GM21390 (cell line): ENCODE measurements around the gene BCAR3.

ENCODE experiments used
- ATAC-seq: cut with Tn5 transposase; IDR thresholded peaks from one replicate; pipeline ENCODE4 v1.9.1; 2021; ENCODE audit not compliant: unreplicated experiment

The BCAR3 gene

DNA sequence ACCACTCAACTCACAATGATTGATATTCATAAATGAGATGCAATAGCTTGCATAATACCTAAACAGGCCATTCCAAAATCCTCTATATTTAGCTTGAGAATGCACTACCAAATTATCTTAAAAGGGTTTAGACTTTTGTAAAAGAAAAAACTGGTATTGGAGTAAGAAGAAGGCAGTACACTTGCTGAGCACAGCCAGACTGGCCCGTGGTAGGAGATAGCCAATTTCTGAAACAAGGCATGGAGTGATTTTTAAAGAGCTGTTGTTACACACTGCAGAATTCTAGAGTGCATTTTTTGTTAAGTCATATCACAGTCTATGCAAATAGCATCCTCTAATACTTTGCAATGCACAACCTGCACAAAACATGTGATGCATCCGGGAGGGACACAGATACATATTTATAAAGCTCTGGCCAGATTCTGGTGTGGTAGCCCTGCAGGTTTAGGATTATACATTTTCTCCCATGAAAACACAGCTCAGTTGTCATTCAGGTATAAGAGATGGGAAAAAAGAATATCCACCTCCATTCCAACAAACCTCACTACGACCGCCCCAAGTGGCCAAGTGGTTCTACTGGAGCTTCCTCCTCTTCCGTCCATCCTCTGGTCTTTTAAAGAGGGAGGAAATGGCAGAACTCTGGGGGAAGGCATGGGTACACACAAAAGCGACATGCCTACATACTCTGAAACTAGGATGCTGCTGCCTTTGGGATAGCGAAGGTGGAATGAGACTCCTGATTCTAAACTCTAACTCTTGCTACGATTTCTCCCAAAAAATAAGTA lies 40.8 kb downstream of the BCAR3 start:
- no peak for ATAC-seq

- ATAC-seq, result no peak
Observed at GRCh38 chr1:93638981-93639380, 42.7 kb downstream of the BCAR3 start.

DNA sequence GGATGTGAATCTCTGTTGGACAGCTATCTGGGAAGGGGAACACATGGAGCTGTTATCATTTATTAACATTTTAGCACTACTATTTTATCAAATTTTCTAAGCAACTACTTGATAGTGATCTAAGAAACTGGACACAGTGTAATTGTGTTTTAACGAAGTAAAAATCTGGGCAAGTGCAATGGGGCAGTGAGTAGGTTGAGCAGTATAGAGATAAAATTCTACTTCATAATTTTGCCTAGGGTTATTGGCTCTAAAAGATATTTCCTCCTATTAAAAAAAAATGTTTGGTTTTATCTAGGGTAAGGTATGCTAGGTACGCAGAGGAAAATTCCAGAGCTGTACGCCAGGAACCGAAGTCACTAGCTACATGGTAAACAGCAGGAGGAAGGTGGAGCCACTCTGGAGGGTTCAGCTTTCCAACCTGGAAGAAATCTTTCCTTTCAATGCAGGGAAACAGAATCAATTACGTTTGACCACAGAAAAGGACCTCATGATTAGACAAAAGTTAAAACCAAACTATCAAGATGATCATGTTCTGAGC lies 43.3 kb downstream of the BCAR3 start:
- ATAC-seq, result no peak

- ATAC-seq, result no peak
Observed at GRCh38 chr1:93636712-93637111, 44.9 kb downstream of the BCAR3 start.

GRCh38 chr1:93635614-93636543 lies 45.8 kb downstream of the BCAR3 start:
- ATAC-seq, result no peak

- ATAC-seq, result no peak
Observed at GRCh38 chr1:93633313-93633712, 48.3 kb downstream of the BCAR3 start.

DNA sequence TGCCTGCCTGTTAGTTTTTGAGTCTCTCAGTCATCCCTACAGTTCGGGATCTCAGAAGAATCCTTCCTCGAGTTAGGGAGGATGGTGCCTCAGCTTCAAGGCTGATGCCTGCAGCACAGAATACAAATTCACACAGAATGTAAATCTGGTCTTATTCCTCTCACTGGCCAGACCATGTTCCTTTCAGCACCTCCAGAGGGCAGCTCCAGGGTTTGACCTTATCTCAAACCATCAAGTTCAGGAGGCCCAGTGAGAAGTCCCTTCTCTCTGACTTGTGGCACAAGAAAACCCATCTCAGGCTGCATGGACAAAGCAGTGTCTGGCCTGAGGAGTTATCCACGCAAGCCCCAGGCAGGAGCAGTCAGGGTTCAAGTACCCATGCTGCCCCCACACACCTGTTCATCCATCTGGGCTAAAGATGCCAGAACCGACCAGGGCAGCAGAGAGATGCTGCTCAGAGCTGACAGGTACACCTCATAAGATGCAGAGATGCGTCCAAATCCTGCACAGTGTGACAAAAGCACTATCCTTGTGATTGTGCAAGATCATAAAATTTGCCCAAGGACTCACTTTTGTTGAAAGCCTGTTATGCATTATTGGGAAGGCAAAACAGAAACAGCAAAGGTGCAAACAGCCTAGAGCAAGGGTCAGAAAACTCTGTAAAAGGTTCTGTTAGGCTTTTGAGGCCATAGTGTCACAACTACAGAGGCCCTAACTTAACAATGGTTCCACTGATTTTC lies 49.8 kb downstream of the BCAR3 start:
- ATAC-seq, result no peak

- ATAC-seq, result no peak
Observed at GRCh38 chr1:93630168-93630567, 51.5 kb downstream of the BCAR3 start.

- no peak for ATAC-seq
Observed at GRCh38 chr1:93629101-93630059, 52.3 kb downstream of the BCAR3 start.

DNA sequence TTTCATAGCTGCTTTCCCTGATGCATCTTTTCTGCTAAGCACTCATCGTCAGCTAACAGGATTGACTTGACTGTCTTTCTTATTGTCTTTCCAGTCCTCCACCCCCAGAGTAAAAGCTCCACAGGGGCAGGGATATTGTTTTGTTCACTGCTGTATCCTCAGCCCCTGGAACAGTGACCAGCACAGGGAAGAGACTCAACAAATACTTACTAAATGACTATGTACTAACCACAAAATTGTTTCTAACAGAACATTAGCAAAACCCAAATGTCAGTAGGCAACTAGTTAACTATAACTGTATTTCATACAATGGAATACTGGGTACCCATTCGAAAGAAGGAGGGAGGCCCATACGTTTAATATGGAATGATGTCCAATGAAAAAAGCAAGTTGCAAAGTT lies 53.0 kb downstream of the BCAR3 start:
- no peak for ATAC-seq

GRCh38 chr1:93625582-93626327 lies 55.9 kb downstream of the BCAR3 start:
- no peak for ATAC-seq

DNA sequence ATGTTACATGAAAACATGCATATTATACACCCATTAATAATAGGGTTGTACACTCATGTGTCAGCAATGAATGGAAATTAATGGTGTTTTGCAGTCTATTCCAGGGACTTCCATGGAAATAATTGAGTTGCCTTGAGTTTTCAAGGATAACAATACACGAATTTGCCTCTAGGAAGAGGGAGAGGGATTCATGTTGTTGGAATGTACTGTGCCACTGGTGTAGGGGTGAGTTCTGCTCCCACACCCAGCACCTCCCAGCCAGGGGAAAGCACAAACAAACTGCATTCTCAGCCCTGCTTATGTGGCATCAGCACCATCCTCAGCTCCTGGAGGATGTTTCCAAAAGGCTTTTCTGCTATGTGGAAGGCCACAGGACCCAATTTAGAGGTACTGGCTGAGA lies 57.8 kb downstream of the BCAR3 start:
- no peak for ATAC-seq

- no peak for ATAC-seq
Observed at GRCh38 chr1:93623436-93623835, 58.2 kb downstream of the BCAR3 start.

GRCh38 chr1:93621246-93621645 lies 60.4 kb downstream of the BCAR3 start:
- no peak for ATAC-seq

GRCh38 chr1:93620841-93621210 lies 60.8 kb downstream of the BCAR3 start:
- no peak for ATAC-seq

- ATAC-seq, result no peak
Observed at GRCh38 chr1:93620172-93620840, 61.3 kb downstream of the BCAR3 start.

DNA sequence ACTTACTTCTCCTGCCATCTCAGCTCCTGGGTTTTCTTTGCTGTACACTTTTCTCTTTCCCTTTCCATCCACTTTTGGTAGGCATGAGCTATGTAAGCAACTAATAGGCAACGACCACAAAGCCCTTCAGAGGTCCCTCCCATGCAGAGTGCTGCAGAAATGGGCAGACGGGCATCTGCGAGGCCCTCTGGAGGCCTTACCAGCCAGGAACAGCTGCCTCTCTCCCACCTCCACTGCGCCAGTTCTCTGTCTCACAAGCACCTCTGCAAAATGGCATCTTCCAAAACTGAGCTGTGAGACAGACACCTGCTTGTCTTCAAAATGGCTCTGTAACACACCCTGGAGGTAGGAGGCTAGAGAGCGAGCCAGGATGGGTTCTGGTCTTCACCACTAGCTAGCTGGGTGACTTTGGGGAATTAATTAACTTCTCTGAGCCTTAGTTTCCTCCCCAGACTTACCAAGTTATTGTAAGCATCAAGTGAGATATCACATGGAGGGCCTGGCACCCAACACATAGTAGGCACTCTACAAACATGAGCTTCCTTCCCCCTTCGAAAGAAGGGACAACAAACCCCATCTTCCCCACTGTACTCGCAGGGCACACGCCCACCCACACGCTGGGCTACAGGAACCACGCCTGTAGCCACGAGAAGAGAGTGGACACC lies 62.0 kb downstream of the BCAR3 start:
- no peak for ATAC-seq
